Testis (tissue), 3 donors: Measurements from ENCODE around the gene IL23R. TPM values are rescaled to one million over a fixed set of nuclear protein-coding genes. Genes with fewer than 3 reads are reported as not detected.

Source experiments
- DNase-seq: peaks from one replicate; pipeline ENCODE4 v3.0.0-alpha.2; 2019
- H3K27ac ChIP-seq, 2 donors: fragments of 200-600 bp; sonication (generic); one replicate each; pipeline ENCODE4 v1.5.1; 2019
- H3K27me3 ChIP-seq: fragments of 200-600 bp; sonication (generic); one replicate; pipeline ENCODE4 v1.5.1; 2019
- H3K36me3 ChIP-seq: fragments of 200-600 bp; sonication (generic); one replicate; pipeline ENCODE4 v1.5.1; 2017; ENCODE audit warnings: low read depth; ENCODE audit errors: missing control alignments
- H3K4me1 ChIP-seq: fragments of 200-600 bp; sonication (generic); one replicate; pipeline ENCODE4 v1.5.1; 2019
- H3K4me3 ChIP-seq, 2 donors: fragments of 200-600 bp; sonication (generic); one replicate each; pipeline ENCODE4 v1.5.1; 2017 to 2019
- H3K9me3 ChIP-seq: fragments of 200-600 bp; sonication (generic); one replicate; pipeline ENCODE4 v1.5.1; 2017
- POLR2A ChIP-seq: fragments of 450-650 bp; IDR thresholded peaks from one replicate; pipeline ENCODE4 v1.6.1; 2017; ENCODE audit warnings: antibody characterized with exemption, mild to moderate bottlenecking, moderate library complexity
- WGBS, 2 donors: methylation state at CpG; one replicate each; pipeline ENCODE4 v1.1.5; 2018; 5-methylcytosine and 5-hydroxymethylcytosine counted together
- intact Hi-C: fragments of 100-400 bp; cut with DNase I; formaldehyde crosslinking; loops from one replicate; pipeline ENCODE4 v1.15.1; 2023; ENCODE audit warnings: low total_unique reads
- polyA plus RNA-seq: library from polyadenylated mRNA; stranded (reverse); fragments of 350-450 nt; fragmentation: Illumina TruSeq; extraction: RNeasy Lipid Tissue Mini Kit (QIAGEN cat#74804); gene quantifications from one replicate; pipeline ENCODE4 v1.2.3, GENCODE V29; 2014; ENCODE audit warnings: low read depth, low replicate concordance; ENCODE audit not compliant: insufficient read depth
- total RNA-seq, 2 donors: library from RNA; depleted of rRNA; stranded (reverse); fragments of >200 nt; gene quantifications; one replicate each; pipeline ENCODE4 v1.2.3, GENCODE V29; 2016
- TF ChIP-seq, protein P1 (sequence below), 3 experiments: fragments of 450-650 bp in 2 of 3; fragments of 200-600 bp in 1 of 3; sonication (generic) in 1 of 3; IDR thresholded peaks; one replicate each; pipeline ENCODE4 v1.5.1; 2016 to 2019; ENCODE audit warnings: antibody characterized with exemption in 3 of 3, mild to moderate bottlenecking in 2 of 3, moderate library complexity in 1 of 3

IL23R gene
- total and polyA plus RNA-seq, 3 donors from 2014 or later: 1.5 to 2.6 (median 2.2) TPM

DNA sequence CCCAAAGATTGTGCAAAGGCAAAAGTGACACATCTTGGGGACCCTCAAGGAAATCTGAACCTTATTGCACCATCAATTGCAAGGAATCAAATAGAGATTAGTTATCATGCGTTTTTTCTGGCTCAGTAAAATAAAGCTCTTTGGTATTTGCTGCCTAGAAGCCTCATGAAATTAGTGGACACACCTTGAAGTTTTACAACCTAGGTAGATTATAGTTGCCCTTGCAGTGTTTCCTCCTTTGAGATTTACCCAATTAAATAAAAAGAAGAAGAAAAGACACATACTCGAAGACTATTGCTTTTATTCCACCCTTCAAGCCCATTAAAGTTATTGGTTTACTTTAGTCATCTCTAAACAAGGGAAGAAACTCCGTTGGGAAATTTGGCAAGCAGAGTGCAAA, 70.0 kb downstream of the IL23R start:
- Histone ChIP-seq H3K4me3 (no peak overlapping the region), H3K4me1 (no peaks in the 10 kb centered on the region), H3K27ac (no peak overlapping the region), H3K27me3 (no peaks in the 10 kb centered on the region), H3K9me3 (no peaks in the 10 kb centered on the region), H3K36me3 (no peaks in the 10 kb centered on the region)
- TF ChIP-seq POLR2A: no peak
- TF ChIP-seq, protein P1, sequence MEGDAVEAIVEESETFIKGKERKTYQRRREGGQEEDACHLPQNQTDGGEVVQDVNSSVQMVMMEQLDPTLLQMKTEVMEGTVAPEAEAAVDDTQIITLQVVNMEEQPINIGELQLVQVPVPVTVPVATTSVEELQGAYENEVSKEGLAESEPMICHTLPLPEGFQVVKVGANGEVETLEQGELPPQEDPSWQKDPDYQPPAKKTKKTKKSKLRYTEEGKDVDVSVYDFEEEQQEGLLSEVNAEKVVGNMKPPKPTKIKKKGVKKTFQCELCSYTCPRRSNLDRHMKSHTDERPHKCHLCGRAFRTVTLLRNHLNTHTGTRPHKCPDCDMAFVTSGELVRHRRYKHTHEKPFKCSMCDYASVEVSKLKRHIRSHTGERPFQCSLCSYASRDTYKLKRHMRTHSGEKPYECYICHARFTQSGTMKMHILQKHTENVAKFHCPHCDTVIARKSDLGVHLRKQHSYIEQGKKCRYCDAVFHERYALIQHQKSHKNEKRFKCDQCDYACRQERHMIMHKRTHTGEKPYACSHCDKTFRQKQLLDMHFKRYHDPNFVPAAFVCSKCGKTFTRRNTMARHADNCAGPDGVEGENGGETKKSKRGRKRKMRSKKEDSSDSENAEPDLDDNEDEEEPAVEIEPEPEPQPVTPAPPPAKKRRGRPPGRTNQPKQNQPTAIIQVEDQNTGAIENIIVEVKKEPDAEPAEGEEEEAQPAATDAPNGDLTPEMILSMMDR (IDR thresholded peaks at IDR 0.05): no peak
- no peak for DNase-seq
- intact Hi-C loops: loop anchor here (10.0 kb wide), 1 partner anchor 259 kb away; no protein-coding TSS in a partner anchor
- WGBS, 2 donors: 57 to 66% methylated on average over 3 of the region's 3 CpGs

DNA sequence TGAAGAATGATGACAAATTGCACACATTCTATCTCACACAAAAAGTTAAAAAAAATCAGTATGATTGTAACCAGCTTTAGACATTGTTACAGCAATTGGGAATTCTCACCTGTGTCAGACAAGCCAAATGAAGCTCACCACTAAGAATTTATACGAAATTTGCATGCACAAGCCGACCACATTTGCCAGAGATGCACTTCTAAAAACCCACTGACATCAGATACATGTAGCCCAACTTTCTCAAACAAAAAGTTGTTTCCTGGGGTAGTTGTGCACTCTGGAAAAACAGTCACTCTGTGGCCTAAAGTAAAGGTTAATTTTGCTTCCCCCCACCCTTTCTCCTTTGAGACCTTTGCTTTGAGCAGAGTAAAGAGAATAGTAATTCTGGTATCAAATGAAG, 73.5 kb downstream of the IL23R start:
- Histone ChIP-seq H3K9me3 (no peaks in the 10 kb centered on the region), H3K27ac (no peak overlapping the region), H3K36me3 (no peaks in the 10 kb centered on the region), H3K4me3 (no peak overlapping the region), H3K4me1 (no peaks in the 10 kb centered on the region), H3K27me3 (no peaks in the 10 kb centered on the region)
- TF ChIP-seq, protein P1 (IDR thresholded peaks at IDR 0.05): no peak
- no peak for TF ChIP-seq POLR2A
- intact Hi-C loops: loop anchor here (10.0 kb wide), 1 partner anchor 255 kb away; no protein-coding TSS in a partner anchor
- DNase-seq: no peak
- 70 to 75% methylated on average over 2 of the region's 2 CpGs for WGBS, 2 donors

DNA sequence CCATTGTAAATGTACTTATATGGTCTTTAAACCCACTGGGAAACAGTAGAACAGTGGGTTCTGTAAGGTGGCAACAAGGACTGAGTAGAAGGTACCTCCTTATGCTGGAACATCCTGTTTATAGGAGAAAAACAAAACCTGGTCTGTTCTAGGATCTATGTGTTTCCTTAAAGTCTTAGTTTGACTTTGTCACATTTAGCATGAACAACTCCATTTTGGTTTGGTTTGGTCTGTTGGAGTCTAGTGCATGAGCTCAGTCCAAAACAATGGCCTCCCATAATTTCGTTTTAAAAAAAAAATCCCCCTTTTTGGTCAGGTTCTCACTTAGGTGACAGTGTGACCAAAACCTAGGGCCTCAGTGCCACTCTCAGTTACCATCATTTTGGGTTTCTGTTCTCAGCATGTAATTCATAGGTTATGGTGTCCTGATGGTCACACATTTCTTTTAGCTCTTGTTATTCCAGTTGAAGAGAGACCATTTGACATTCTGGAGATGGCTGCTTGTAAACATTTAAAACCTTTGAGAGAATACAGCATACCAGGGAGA, 75.0 kb downstream of the IL23R start:
- H3K4me3 ChIP-seq: no peak overlapping the region
- no peaks in the 10 kb centered on the region for H3K36me3 ChIP-seq
- no peaks in the 10 kb centered on the region for H3K4me1 ChIP-seq
- H3K9me3 ChIP-seq: no peaks in the 10 kb centered on the region
- intact Hi-C loops: no loop called here
- H3K27ac ChIP-seq: no peak overlapping the region
- TF ChIP-seq, protein P1 (IDR thresholded peaks at IDR 0.05): no peak
- no peak for TF ChIP-seq POLR2A
- H3K27me3 ChIP-seq: no peaks in the 10 kb centered on the region
- 80 to 81% methylated on average over 1 of the region's 1 CpG for WGBS, 2 donors
- DNase-seq: no peak

DNA sequence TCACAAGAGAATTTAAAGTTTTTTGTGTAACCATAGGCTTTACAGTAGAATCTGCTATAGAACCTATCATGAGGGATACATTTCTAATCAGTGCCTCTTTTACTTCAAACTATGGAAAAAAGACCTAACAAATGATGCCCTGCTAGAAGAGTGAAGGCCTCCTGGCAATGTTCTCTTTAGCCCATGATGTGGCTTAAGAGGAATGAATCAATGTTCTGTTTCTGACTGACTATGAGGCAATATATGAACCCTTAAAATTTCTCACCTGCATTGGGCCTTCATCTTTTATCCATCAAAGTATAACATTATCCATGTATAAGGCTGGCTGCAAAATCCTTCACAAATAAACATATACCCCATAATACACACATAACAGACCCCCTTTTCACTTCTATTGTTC, 75.8 kb downstream of the IL23R start:
- no peaks in the 10 kb centered on the region for H3K9me3 ChIP-seq
- no peak overlapping the region for H3K27ac ChIP-seq
- no peaks in the 10 kb centered on the region for H3K4me1 ChIP-seq
- no peak overlapping the region for H3K4me3 ChIP-seq
- DNase-seq: no peak
- TF ChIP-seq, protein P1 (IDR thresholded peaks at IDR 0.05): no peak
- TF ChIP-seq POLR2A: no peak
- no peaks in the 10 kb centered on the region for H3K27me3 ChIP-seq
- intact Hi-C loops: no loop called here
- no peaks in the 10 kb centered on the region for H3K36me3 ChIP-seq

DNA sequence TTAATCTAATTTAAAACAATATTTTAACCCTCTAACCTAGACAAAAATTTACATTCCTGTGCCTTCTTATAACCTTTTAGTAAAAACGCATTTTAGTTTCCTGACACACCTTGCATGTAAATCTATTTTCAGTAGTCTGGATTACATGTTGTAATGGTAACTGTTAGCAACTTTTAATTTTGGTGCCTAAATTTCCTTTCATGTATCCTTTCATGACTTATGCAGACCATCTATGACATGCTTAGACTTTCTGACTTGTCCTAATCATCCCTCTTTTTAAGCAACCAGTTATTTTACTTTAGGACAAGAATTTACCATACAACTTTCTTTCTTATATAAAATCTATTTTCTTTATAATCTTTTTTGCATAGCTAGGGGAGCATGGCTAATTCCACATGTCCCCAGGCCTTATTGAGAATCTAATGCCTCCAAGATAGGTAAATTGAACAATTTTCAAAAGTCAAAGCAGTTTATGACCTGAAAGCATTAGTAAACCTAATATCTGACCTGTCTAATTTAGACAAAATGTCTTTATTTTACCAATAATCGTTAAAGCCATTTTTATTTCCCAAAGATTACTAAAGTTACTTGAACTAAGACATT, 83.9 kb downstream of the IL23R start:
- H3K4me1 ChIP-seq: no peaks in the 10 kb centered on the region
- H3K27me3 ChIP-seq: no peaks in the 10 kb centered on the region
- H3K9me3 ChIP-seq: no peaks in the 10 kb centered on the region
- H3K27ac ChIP-seq: no peak overlapping the region
- no peak overlapping the region for H3K4me3 ChIP-seq
- DNase-seq: no peak
- 76 to 81% methylated on average over 2 of the region's 2 CpGs for WGBS, 2 donors
- H3K36me3 ChIP-seq: no peaks in the 10 kb centered on the region
- intact Hi-C loops: no loop called here
- TF ChIP-seq POLR2A: no peak
- TF ChIP-seq, protein P1 (IDR thresholded peaks at IDR 0.05): no peak
